ENCODE data around the gene RGMA.

RGMA gene

GRCh38 chr15:93005133-93005532, 83.9 kb downstream of the RGMA start:
- DNase-seq = no peak

- no peak for DNase-seq
Observed at GRCh38 chr15:93001881-93002280, 87.1 kb downstream of the RGMA start.

- DNase-seq = no peak
Observed at GRCh38 chr15:93001156-93001555, 87.9 kb downstream of the RGMA start.

GRCh38 chr15:92997821-92998220, 91.2 kb downstream of the RGMA start:
- no peak for DNase-seq

GRCh38 chr15:92992720-92993119, 96.3 kb downstream of the RGMA start:
- no peak for DNase-seq

GRCh38 chr15:92990031-92990430, 99.0 kb downstream of the RGMA start:
- DNase-seq = no peak

- no peak for DNase-seq
Observed at GRCh38 chr15:92989470-92989869, 99.5 kb downstream of the RGMA start.
